ENCODE data around the gene RTN4. TPM values are rescaled to one million over a fixed set of nuclear protein-coding genes. Genes with fewer than 3 reads are reported as not detected.

The RTN4 gene
- total RNA-seq, 4 donors from 2014 or later: 216 to 304 (median 228) TPM

DNA sequence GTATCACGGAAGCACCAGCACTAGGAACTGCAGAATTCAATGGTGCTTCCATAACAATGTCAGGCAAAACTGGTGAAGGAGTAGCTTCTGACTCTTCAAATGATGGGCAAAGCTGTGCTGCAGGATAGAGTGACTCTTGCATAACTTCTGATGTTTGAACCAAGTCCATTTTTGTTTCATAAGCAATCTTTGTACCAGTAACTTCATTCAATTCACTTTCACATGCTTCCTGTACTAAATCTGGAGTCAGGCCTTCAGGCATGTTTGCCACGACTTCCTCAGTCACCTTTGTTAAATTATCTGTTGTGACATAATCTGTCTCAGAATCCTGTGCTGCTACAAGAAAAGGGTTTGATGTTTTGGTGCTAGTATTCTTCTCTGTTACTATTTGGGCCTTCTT, 24.0 kb downstream of the RTN4 start:
- no peak overlapping the region for H3K4me3 ChIP-seq
- ATAC-seq: peak; percentile 67
- H3K27ac ChIP-seq: peak overlapping the region in 2 of 4 donors; percentile 21 to 36
- TF ChIP-seq, protein P1, sequence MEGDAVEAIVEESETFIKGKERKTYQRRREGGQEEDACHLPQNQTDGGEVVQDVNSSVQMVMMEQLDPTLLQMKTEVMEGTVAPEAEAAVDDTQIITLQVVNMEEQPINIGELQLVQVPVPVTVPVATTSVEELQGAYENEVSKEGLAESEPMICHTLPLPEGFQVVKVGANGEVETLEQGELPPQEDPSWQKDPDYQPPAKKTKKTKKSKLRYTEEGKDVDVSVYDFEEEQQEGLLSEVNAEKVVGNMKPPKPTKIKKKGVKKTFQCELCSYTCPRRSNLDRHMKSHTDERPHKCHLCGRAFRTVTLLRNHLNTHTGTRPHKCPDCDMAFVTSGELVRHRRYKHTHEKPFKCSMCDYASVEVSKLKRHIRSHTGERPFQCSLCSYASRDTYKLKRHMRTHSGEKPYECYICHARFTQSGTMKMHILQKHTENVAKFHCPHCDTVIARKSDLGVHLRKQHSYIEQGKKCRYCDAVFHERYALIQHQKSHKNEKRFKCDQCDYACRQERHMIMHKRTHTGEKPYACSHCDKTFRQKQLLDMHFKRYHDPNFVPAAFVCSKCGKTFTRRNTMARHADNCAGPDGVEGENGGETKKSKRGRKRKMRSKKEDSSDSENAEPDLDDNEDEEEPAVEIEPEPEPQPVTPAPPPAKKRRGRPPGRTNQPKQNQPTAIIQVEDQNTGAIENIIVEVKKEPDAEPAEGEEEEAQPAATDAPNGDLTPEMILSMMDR (IDR thresholded peaks at IDR 0.05): no peak
- no peak for TF ChIP-seq EP300 (IDR thresholded peaks at IDR 0.05)
- TF ChIP-seq POLR2AphosphoS5 (IDR thresholded peaks at IDR 0.05): no peak
- TF ChIP-seq POLR2A (IDR thresholded peaks at IDR 0.05): no peak
- no peaks in the 10 kb centered on the region for H3K27me3 ChIP-seq
- peaks cover 28 to 94% (median 37%) of the 10 kb centered on the region in 3 donors for H3K4me1 ChIP-seq
- 30% methylated on average over 2 of the region's 2 CpGs for WGBS, 2 donors (ENCODE audit: low coverage in 1 of 2)
- no peaks in the 10 kb centered on the region for H3K36me3 ChIP-seq
- H3K9me3 ChIP-seq: no peaks in the 10 kb centered on the region

DNA sequence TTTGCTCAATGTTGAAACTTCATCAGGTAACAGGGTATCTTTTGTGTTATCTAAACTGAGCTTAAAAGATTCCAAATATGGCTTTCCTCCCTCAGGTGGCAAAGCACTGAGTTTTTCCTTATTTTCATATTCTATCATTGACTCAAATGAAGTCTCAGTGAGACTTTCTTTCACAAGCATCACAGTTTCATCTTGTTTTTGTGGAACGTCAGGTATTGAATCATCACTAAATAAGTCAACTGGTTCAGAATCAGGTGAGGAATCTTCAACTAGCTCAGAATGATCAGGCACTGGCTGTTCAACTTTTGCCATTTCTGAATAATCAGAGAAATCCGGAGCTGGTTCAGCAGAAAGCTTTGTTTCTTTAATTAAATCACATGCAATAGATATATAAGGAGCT, 24.6 kb downstream of the RTN4 start:
- ATAC-seq: no peak
- H3K27ac ChIP-seq: peak overlapping the region in 1 of 4 donors; percentile 2
- no peak for TF ChIP-seq EP300 (IDR thresholded peaks at IDR 0.05)
- TF ChIP-seq POLR2A (IDR thresholded peaks at IDR 0.05): no peak
- TF ChIP-seq, protein P1 (IDR thresholded peaks at IDR 0.05): no peak
- no peak for TF ChIP-seq POLR2AphosphoS5 (IDR thresholded peaks at IDR 0.05)
- WGBS, 2 donors (ENCODE audit: low coverage in 1 of 2): 61 to 67% methylated on average over 1 to 2 of the region's 2 CpGs
- no peaks in the 10 kb centered on the region for H3K36me3 ChIP-seq
- H3K9me3 ChIP-seq: no peaks in the 10 kb centered on the region
- peaks cover 26 to 89% (median 34%) of the 10 kb centered on the region in 3 donors for H3K4me1 ChIP-seq
- no peak overlapping the region for H3K4me3 ChIP-seq
- no peaks in the 10 kb centered on the region for H3K27me3 ChIP-seq

DNA sequence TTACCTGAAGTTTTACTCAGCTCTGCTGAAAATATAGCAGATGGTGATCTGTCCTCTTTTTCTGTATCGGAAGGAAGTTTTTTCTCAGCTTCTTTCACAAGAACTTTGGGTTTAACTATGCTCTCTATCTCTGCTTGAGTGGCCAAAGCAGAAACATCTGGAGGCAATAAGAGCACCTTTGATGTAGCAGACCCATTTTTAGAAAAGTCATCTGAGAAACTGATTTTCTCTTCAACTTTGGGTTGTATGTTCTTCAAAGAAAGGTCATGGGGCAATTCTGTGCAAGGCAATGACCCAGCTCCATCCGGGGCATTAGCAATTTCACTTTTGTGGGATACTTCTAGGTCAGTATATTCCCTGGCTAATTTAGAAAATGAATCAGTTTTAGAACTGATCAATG, 25.2 kb downstream of the RTN4 start:
- TF ChIP-seq POLR2AphosphoS5 (IDR thresholded peaks at IDR 0.05): no peak
- no peak for TF ChIP-seq EP300 (IDR thresholded peaks at IDR 0.05)
- TF ChIP-seq, protein P1 (IDR thresholded peaks at IDR 0.05): no peak
- TF ChIP-seq POLR2A (IDR thresholded peaks at IDR 0.05): no peak
- peaks cover 26 to 83% (median 34%) of the 10 kb centered on the region in 3 donors for H3K4me1 ChIP-seq
- H3K4me3 ChIP-seq: no peak overlapping the region
- H3K36me3 ChIP-seq: no peaks in the 10 kb centered on the region
- no peak for ATAC-seq
- WGBS, 2 donors (ENCODE audit: low coverage in 1 of 2): 70 to 86% methylated on average over 2 of the region's 2 CpGs
- H3K27ac ChIP-seq: peak overlapping the region in 1 of 4 donors; percentile 2
- no peaks in the 10 kb centered on the region for H3K9me3 ChIP-seq
- H3K27me3 ChIP-seq: no peaks in the 10 kb centered on the region

DNA sequence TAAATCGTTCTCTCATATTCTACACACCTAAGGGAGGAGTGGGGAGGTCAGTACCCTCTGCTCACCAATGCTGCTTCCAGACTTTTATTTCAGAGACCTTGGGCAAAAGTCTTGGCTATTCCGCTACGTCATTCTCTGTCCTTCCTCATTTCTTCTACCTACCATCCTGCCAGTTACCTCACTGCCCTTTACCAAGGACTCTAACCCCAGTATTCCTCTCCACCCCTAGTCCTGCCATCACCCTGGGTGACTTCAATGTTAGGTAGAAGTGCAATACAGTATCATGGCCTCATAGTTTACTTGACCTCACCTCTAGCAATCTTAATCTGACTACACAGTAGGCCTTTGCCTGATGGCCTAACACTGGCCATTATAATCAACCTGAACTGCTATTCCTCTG, 27.8 kb downstream of the RTN4 start:
- no peak for ATAC-seq
- no peaks in the 10 kb centered on the region for H3K36me3 ChIP-seq

More for the DNA sequence above, 27.8 kb downstream of the RTN4 start:
- H3K9me3 ChIP-seq: no peaks in the 10 kb centered on the region
- WGBS, 2 donors (ENCODE audit: low coverage in 1 of 2): 83 to 89% methylated on average over 3 of the region's 3 CpGs
- H3K27me3 ChIP-seq: no peaks in the 10 kb centered on the region
- H3K4me3 ChIP-seq: no peak overlapping the region
- TF ChIP-seq POLR2A (IDR thresholded peaks at IDR 0.05): no peak
- TF ChIP-seq EP300 (IDR thresholded peaks at IDR 0.05): no peak
- TF ChIP-seq POLR2AphosphoS5 (IDR thresholded peaks at IDR 0.05): no peak
- TF ChIP-seq, protein P1 (IDR thresholded peaks at IDR 0.05): no peak
- peaks cover 14 to 74% (median 30%) of the 10 kb centered on the region in 3 donors for H3K4me1 ChIP-seq
- H3K27ac ChIP-seq: no peak overlapping the region

Data from gastroesophageal sphincter (tissue), 4 donors.